Colonic mucosa (tissue), 4 donors: ENCODE results near the gene UNC79. TPM values are rescaled to one million over a fixed set of nuclear protein-coding genes. Genes with fewer than 3 reads are reported as not detected.
A peak's percentile ranks its signal among the peaks of the same experiment; 100 is the strongest.

Source experiments
- DNase-seq: peaks from one replicate; pipeline ENCODE4 v3.0.0-alpha.2; 2020
- H3K27ac ChIP-seq: fragments of 200-600 bp; one replicate; pipeline ENCODE4 v1.8.0; 2021
- H3K27me3 ChIP-seq: fragments of 200-600 bp; one replicate; pipeline ENCODE4 v1.8.0; 2021
- H3K36me3 ChIP-seq: fragments of 200-600 bp; one replicate; pipeline ENCODE4 v1.8.0; 2021
- H3K4me1 ChIP-seq: fragments of 200-600 bp; one replicate; pipeline ENCODE4 v1.8.0; 2021; ENCODE audit warnings: mild to moderate bottlenecking
- H3K4me3 ChIP-seq: fragments of 200-600 bp; one replicate; pipeline ENCODE4 v1.8.0; 2021
- H3K9ac ChIP-seq, 2 donors: one replicate each; pipeline ENCODE4 v1.7.0; 2013; ENCODE audit warnings: control low read depth in 2 of 2, low read depth in 2 of 2, low read length in 2 of 2
- H3K9me3 ChIP-seq: fragments of 200-600 bp; one replicate; pipeline ENCODE4 v1.8.0; 2021
- intact Hi-C: fragments of 100-400 bp; cut with DNase I; formaldehyde crosslinking; loops from one replicate; pipeline ENCODE4 v1.14.1; 2022
- total RNA-seq, 2 donors: library from RNA; stranded (reverse); fragmentation: NEBNext Ultra II Directional in 1 of 2; extraction: Animal tissue kit (Norgen Biotek cat#: 25700) in 1 of 2; gene quantifications; one replicate each; pipeline ENCODE4 v1.2.1, GENCODE V29; 2021
- TF ChIP-seq, protein P1 (sequence below): fragments of 200-600 bp; IDR thresholded peaks from one replicate; pipeline ENCODE4 v1.8.0; 2022; ENCODE audit warnings: antibody characterized with exemption, mild to moderate bottlenecking
- donor health status: healthy.
- donor health status: DM: no; HTN: no; CAD: no.
- donor health status: DM: no; HTN: no; CAD: no.

The UNC79 gene
- total RNA-seq, 2 donors from 2014 or later: 0.17 to 0.21 TPM

DNA sequence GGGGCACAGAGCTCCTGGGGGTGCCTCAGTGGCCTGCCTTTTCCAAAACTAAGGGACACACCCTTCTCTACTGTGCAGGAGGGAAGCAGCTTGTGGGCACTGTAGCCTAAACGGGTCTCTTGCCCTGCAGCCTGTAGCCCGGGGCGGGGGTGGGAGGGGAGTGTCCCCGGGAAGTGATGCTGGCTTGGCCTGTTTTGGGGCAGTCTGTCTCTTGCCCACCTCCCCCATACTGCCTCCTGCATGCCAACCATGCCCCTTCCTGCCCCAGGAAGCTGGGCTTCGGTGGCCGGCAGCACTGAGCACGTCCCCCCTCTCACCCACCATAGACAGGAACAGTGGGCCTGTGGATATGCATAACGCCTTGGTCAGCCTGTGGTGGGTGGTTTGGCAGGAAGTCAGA lies 314.1 kb downstream of the UNC79 start:
- no peaks in the 10 kb centered on the region for H3K36me3 ChIP-seq
- TF ChIP-seq, protein P1, sequence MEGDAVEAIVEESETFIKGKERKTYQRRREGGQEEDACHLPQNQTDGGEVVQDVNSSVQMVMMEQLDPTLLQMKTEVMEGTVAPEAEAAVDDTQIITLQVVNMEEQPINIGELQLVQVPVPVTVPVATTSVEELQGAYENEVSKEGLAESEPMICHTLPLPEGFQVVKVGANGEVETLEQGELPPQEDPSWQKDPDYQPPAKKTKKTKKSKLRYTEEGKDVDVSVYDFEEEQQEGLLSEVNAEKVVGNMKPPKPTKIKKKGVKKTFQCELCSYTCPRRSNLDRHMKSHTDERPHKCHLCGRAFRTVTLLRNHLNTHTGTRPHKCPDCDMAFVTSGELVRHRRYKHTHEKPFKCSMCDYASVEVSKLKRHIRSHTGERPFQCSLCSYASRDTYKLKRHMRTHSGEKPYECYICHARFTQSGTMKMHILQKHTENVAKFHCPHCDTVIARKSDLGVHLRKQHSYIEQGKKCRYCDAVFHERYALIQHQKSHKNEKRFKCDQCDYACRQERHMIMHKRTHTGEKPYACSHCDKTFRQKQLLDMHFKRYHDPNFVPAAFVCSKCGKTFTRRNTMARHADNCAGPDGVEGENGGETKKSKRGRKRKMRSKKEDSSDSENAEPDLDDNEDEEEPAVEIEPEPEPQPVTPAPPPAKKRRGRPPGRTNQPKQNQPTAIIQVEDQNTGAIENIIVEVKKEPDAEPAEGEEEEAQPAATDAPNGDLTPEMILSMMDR: no peak
- H3K9me3 ChIP-seq: no peaks in the 10 kb centered on the region
- no peak for DNase-seq
- intact Hi-C loops: no loop called here
- no peak overlapping the region for H3K4me3 ChIP-seq
- no peak overlapping the region for H3K9ac ChIP-seq
- H3K4me1 ChIP-seq: no peaks in the 10 kb centered on the region
- H3K27ac ChIP-seq: no peak overlapping the region
- H3K27me3 ChIP-seq: no peaks in the 10 kb centered on the region

DNA sequence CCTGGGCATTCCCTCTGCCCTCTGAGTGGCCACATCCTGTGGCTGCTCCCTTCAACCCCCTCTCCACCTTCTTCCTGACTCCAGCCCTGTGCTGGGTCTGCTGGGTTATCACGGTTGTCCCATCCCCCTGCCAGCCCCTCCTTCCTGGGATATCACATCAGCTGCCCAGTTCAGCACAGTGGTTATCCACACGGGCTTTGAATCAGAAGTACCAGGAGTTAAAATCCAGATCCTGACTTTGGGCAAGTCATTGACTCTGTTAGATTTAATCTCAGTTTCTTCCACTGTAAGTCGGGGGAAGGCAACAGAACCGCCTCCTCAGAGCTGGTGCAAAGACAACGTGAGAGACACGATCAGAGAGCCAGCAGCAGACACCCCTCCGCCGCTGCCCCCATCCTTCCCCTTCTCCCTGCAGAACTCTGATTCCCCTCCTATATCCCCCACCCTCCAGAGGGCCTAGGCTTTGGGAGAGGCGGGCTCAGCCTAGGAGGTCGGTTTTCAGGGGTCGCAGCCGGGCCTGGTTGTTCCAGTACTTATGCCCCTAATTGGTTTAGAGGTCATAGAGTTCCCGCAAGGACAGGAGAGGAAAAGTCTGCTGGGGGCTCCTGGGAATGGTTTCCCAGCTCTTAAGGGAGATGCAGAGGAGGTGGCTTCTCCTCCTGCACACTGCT lies 315.0 kb downstream of the UNC79 start:
- no peak for DNase-seq
- TF ChIP-seq, protein P1: no peak
- H3K27me3 ChIP-seq: no peaks in the 10 kb centered on the region
- no peak overlapping the region for H3K9ac ChIP-seq
- H3K4me3 ChIP-seq: no peak overlapping the region
- no peaks in the 10 kb centered on the region for H3K36me3 ChIP-seq
- no peaks in the 10 kb centered on the region for H3K4me1 ChIP-seq
- no peaks in the 10 kb centered on the region for H3K9me3 ChIP-seq
- intact Hi-C loops: no loop called here
- no peak overlapping the region for H3K27ac ChIP-seq

DNA sequence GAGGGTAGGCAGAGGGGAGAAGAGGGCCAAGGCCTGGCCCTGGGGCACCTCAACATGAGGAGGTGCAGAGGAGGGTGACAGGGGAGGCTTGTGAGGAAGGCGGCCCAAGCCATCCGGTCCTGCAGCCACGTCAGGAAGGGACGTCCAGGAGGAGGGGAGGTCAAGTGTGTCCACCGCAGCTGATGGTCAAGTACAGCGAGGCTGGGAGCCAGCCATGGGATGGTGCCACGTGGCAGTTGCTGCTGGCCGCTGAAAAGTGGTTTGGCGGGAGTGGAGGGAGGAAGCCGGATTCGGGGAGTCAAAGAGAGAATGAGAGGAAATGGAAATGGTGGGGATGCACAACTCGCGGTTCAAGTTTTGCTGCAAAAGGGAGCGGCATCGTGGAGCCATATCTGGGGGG lies 316.4 kb downstream of the UNC79 start:
- no peak overlapping the region for H3K4me3 ChIP-seq
- TF ChIP-seq, protein P1: no peak
- no peaks in the 10 kb centered on the region for H3K27me3 ChIP-seq
- no peak overlapping the region for H3K9ac ChIP-seq
- no peaks in the 10 kb centered on the region for H3K36me3 ChIP-seq
- no peak overlapping the region for H3K27ac ChIP-seq
- no peaks in the 10 kb centered on the region for H3K4me1 ChIP-seq
- intact Hi-C loops: no loop called here
- no peaks in the 10 kb centered on the region for H3K9me3 ChIP-seq
- DNase-seq: no peak

- intact Hi-C loops: no loop called here
- H3K27ac ChIP-seq: no peak overlapping the region
- H3K4me1 ChIP-seq: no peaks in the 10 kb centered on the region
- H3K9ac ChIP-seq: no peak overlapping the region
- TF ChIP-seq, protein P1: no peak
- no peaks in the 10 kb centered on the region for H3K9me3 ChIP-seq
- H3K27me3 ChIP-seq: no peaks in the 10 kb centered on the region
- no peaks in the 10 kb centered on the region for H3K36me3 ChIP-seq
- DNase-seq: no peak
- H3K4me3 ChIP-seq: no peak overlapping the region
These were observed 316.8 kb downstream of the UNC79 start for GRCh38 chr14:93747560-93747959.

DNA sequence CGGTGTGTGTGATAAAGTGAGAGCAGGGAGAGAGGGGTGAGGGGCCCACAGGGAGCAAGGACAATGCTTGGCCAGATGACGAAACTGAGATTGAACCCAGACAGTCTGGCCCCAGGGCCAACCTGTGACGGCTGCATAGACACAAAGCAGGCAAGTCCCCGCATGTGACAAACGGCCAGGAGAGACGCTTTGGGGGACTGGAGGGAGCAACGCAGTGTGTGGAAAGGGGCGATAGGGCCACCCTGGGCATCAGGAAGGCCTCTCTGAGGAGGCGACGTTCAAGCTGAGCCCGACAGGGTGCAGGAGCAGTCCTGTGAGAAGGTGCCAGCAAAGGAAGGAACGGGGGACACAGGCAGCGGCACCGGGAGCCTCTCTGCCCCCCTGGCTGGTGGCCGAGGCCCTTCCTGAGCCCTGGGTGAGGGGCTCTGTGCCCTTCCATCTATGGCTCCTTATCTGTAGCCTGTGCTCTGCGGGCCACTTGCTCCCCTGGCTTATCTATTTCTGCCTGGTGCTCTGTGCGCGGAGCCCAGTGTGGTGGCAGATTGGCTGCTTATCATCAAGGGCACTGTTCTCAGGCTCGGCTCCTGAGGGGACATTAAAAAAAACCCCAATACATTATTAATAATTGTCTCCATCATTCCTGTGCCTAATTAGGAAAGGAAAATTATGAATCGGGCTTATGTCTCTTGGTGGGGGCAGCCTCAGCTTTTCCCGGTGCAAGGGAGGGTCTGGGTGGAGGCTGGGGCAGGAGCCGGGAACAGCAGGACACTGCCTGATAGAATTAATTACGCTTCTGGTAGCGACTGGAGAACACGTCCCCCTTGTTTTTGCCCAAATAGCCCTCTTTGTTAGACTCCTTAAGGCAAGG lies 317.7 kb downstream of the UNC79 start:
- H3K27me3 ChIP-seq: no peaks in the 10 kb centered on the region
- no peak overlapping the region for H3K4me3 ChIP-seq
- peak overlapping the region in 1 of 2 donors; percentile 2 for H3K9ac ChIP-seq
- TF ChIP-seq, protein P1: no peak
- intact Hi-C loops: no loop called here
- H3K4me1 ChIP-seq: no peaks in the 10 kb centered on the region
- H3K9me3 ChIP-seq: no peaks in the 10 kb centered on the region
- no peaks in the 10 kb centered on the region for H3K36me3 ChIP-seq
- DNase-seq: no peak
- H3K27ac ChIP-seq: no peak overlapping the region
